CD4-positive, alpha-beta T cell (primary cell): ENCODE results near the gene ITPR3. TPM values are rescaled to one million over a fixed set of nuclear protein-coding genes. Genes with fewer than 3 reads are reported as not detected.

Source experiments
- ATAC-seq: fragments of 200-7000 bp; cut with Tn5 transposase; one replicate; pipeline ENCODE4 v1.10.0; 2022; ENCODE audit warnings: mild to moderate bottlenecking; ENCODE audit not compliant: poor library complexity
- CTCF ChIA-PET: fragments of 350-600 bp; sonication (Branson Sonifier 250); formaldehyde crosslinking; loops from one replicate; lab custom pipeline; 2021; ENCODE audit warnings: antibody characterized with exemption, inconsistent platforms; lab: Charles Lee
- POLR2A ChIA-PET: fragments of 350-600 bp; sonication (Branson Sonifier 250); formaldehyde crosslinking; loops from one replicate; lab custom pipeline; 2021; ENCODE audit warnings: antibody characterized with exemption, inconsistent platforms; lab: Charles Lee
- DNase-seq, 14 experiments: peaks; one replicate each; pipeline ENCODE4 v3.0.0-alpha.2; 2013 to 2020; ENCODE audit warnings: mixed read lengths in 2 of 14
- H3K27ac ChIP-seq, 2 donors: one replicate each; pipeline versions ENCODE4 v1.5.1 to v1.7.0; 2013; ENCODE audit warnings: low read length in 2 of 2, low read depth in 1 of 2, mild to moderate bottlenecking in 1 of 2
- H3K27me3 ChIP-seq, 2 experiments: 1 replicate in 1 of 2; 2 replicates in 1 of 2; pipeline versions ENCODE4 v1.6.1 to v1.7.0; 2013; ENCODE audit warnings: low read length in 2 of 2, control low read depth in 1 of 2, mild to moderate bottlenecking in 1 of 2, moderate library complexity in 1 of 2; ENCODE audit not compliant: insufficient read depth in 2 of 2, control insufficient read depth in 1 of 2
- H3K36me3 ChIP-seq: one replicate; pipeline ENCODE4 v1.6.1; 2013; ENCODE audit warnings: low read length, control low read depth; ENCODE audit not compliant: insufficient read depth
- H3K4me1 ChIP-seq: one replicate; pipeline ENCODE4 v1.6.1; 2013; ENCODE audit warnings: low read length, control low read depth; ENCODE audit not compliant: insufficient read depth
- H3K4me3 ChIP-seq: one replicate; pipeline ENCODE4 v1.5.1; 2013; ENCODE audit warnings: mild to moderate bottlenecking, low read length, moderate library complexity
- H3K9me3 ChIP-seq, 2 experiments: 1 replicate in 1 of 2; 2 replicates in 1 of 2; pipeline versions ENCODE4 v1.6.1 to v1.7.0; 2013; ENCODE audit warnings: low read length in 2 of 2, mild to moderate bottlenecking in 2 of 2, control low read depth in 1 of 2, moderate library complexity in 1 of 2; ENCODE audit not compliant: control insufficient read depth in 1 of 2, insufficient read depth in 1 of 2
- H3K27ac Mint-ChIP-seq: one replicate; pipeline ENCODE4 v1.8.0; 2020; ENCODE audit warnings: mixed read lengths
- H3K27me3 Mint-ChIP-seq: one replicate; pipeline ENCODE4 v1.8.0; 2021; ENCODE audit warnings: mixed read lengths
- H3K36me3 Mint-ChIP-seq: one replicate; pipeline ENCODE4 v1.8.0; 2021; ENCODE audit warnings: low read depth, mixed read lengths
- H3K4me1 Mint-ChIP-seq: one replicate; pipeline ENCODE4 v1.8.0; 2021; ENCODE audit warnings: low read depth, mixed read lengths
- H3K4me3 Mint-ChIP-seq: one replicate; pipeline ENCODE4 v1.8.0; 2020; ENCODE audit warnings: mild to moderate bottlenecking, mixed read lengths
- H3K9me3 Mint-ChIP-seq: one replicate; pipeline ENCODE4 v1.8.0; 2020; ENCODE audit warnings: mixed read lengths
- intact Hi-C, 2 experiments: fragments of 100-400 bp; cut with DNase I in 1 of 2; cut with micrococcal nuclease in 1 of 2; formaldehyde crosslinking; loops; one replicate each; pipeline versions ENCODE4 v1.15.1 to v1.9.0; 2023 to 2025; cut with DNase I, micrococcal nuclease
- total RNA-seq, 174 experiments: library from RNA in 2 of 174; stranded (reverse) in 2 of 174; gene quantifications; one replicate each; pipeline ENCODE4 v1.2.3 and lab custom pipeline; 2021 to 2026
- TF ChIP-seq, protein P1 (sequence below): fragments of 200-600 bp; IDR thresholded peaks from one replicate; pipeline ENCODE4 v1.8.0; 2022; ENCODE audit warnings: antibody characterized with exemption, mild to moderate bottlenecking

ITPR3 gene
- total RNA-seq, 2 experiments from 2014 or later = 44.5 to 45.5 TPM

GRCh38 chr6:33723371-33724085 is 102.4 kb downstream of the ITPR3 start:
- POLR2A ChIA-PET = interaction anchor here (1.0 to 1.6 kb wide), 4 partner anchors 12 to 1392 kb away, joined by 3 to 5 read pairs (median 4); partner anchors contain the start of gene UQCC2
- no peak for DNase-seq
- H3K4me3 Mint-ChIP-seq = no peak overlapping the region

GRCh38 chr6:33724102-33725023 is 103.2 kb downstream of the ITPR3 start:
- H3K36me3 ChIP-seq = no peaks in the 10 kb centered on the region
- H3K4me3 ChIP-seq = no peak overlapping the region
- POLR2A ChIA-PET = interaction anchor here (1.0 to 1.3 kb wide), 4 partner anchors 13 to 1392 kb away, joined by 3 to 4 read pairs (median 3); partner anchors contain the start of genes RPS18 and UQCC2
- TF ChIP-seq, protein P1, sequence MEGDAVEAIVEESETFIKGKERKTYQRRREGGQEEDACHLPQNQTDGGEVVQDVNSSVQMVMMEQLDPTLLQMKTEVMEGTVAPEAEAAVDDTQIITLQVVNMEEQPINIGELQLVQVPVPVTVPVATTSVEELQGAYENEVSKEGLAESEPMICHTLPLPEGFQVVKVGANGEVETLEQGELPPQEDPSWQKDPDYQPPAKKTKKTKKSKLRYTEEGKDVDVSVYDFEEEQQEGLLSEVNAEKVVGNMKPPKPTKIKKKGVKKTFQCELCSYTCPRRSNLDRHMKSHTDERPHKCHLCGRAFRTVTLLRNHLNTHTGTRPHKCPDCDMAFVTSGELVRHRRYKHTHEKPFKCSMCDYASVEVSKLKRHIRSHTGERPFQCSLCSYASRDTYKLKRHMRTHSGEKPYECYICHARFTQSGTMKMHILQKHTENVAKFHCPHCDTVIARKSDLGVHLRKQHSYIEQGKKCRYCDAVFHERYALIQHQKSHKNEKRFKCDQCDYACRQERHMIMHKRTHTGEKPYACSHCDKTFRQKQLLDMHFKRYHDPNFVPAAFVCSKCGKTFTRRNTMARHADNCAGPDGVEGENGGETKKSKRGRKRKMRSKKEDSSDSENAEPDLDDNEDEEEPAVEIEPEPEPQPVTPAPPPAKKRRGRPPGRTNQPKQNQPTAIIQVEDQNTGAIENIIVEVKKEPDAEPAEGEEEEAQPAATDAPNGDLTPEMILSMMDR = no peak
- DNase-seq = peak in 2 of 14 experiments; percentile 20 to 28
- no peaks in the 10 kb centered on the region for H3K27me3 ChIP-seq
- ATAC-seq = peak; percentile 87
- Mint-ChIP-seq H3K27ac (peak overlapping the region; percentile 70), H3K9me3 (no peaks in the 10 kb centered on the region), H3K36me3 (no peaks in the 10 kb centered on the region), H3K4me3 (peak overlapping the region; percentile 54), H3K27me3 (peaks cover 4% of the 10 kb centered on the region), H3K4me1 (peaks cover 27% of the 10 kb centered on the region)
- H3K27ac ChIP-seq = no peak overlapping the region
- H3K9me3 ChIP-seq = no peaks in the 10 kb centered on the region
- H3K4me1 ChIP-seq = peaks cover 17% of the 10 kb centered on the region
- CTCF ChIA-PET = interaction anchor here (1.7 kb wide), 1 partner anchor 13 kb away, joined by 7 read pairs; the partner anchor contains the start of gene UQCC2
- intact Hi-C loops = no loop called here

More at GRCh38 chr6:33723371-33724085, 102.4 kb downstream of the ITPR3 start:
- ATAC-seq = no peak
- peaks cover 4% of the 10 kb centered on the region for H3K27me3 Mint-ChIP-seq
- peaks cover 27% of the 10 kb centered on the region for H3K4me1 Mint-ChIP-seq
- Histone ChIP-seq H3K27ac (no peak overlapping the region), H3K4me1 (peaks cover 17% of the 10 kb centered on the region), H3K4me3 (no peak overlapping the region), H3K36me3 (no peaks in the 10 kb centered on the region), H3K9me3 (no peaks in the 10 kb centered on the region), H3K27me3 (peaks cover 0 to under 1% of the 10 kb centered on the region in 2 experiments)
- no peaks in the 10 kb centered on the region for H3K9me3 Mint-ChIP-seq
- H3K36me3 Mint-ChIP-seq = no peaks in the 10 kb centered on the region
- intact Hi-C loops = no loop called here
- TF ChIP-seq, protein P1 = no peak
- peak overlapping the region; percentile 70 for H3K27ac Mint-ChIP-seq
- CTCF ChIA-PET = interaction anchor here (1.7 kb wide), 1 partner anchor 12 kb away, joined by 7 read pairs; the partner anchor contains the start of gene UQCC2

DNA sequence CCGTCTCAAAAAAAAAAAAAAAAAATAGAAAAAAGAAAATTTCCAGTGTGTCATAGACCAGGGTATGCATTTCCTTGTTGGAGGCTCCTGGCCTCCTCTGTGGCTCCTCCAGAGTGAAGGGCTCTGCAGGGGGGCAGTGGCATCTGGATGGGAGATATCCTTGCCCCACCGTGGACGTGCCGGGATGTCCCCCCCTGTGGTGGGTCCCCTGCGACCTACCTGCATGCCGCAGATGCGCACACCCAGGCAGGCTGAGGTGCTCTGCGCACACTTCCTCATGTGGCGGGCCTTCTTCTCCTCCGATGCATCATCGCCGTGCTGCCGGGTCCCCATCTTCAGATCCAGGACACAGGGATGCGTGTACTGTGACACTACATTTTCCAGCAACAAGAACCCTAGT is 104.1 kb downstream of the ITPR3 start:
- Histone ChIP-seq H3K27me3 (no peaks in the 10 kb centered on the region), H3K27ac (no peak overlapping the region), H3K4me3 (no peak overlapping the region), H3K36me3 (no peaks in the 10 kb centered on the region), H3K4me1 (peaks cover 17% of the 10 kb centered on the region), H3K9me3 (no peaks in the 10 kb centered on the region)
- ATAC-seq (no peak), DNase-seq (no peak)
- peaks cover 27% of the 10 kb centered on the region for H3K4me1 Mint-ChIP-seq
- ChIA-PET CTCF (interaction anchor here (1.0 kb wide), 1 partner anchor 19 kb away, joined by 3 read pairs; no protein-coding TSS in a partner anchor), POLR2A (no interaction called here)
- intact Hi-C loops = no loop called here
- no peak overlapping the region for H3K4me3 Mint-ChIP-seq
- TF ChIP-seq, protein P1 = no peak
- H3K36me3 Mint-ChIP-seq = no peaks in the 10 kb centered on the region
- H3K27me3 Mint-ChIP-seq = peaks cover 2% of the 10 kb centered on the region
- no peaks in the 10 kb centered on the region for H3K9me3 Mint-ChIP-seq
- H3K27ac Mint-ChIP-seq = no peak overlapping the region
